ENCODE data around the gene TDRD9. TPM values are rescaled to one million over a fixed set of nuclear protein-coding genes. Genes with fewer than 3 reads are reported as not detected.

Gene TDRD9
- total RNA-seq, 1 experiment from 2014 or later, result not detected

DNA sequence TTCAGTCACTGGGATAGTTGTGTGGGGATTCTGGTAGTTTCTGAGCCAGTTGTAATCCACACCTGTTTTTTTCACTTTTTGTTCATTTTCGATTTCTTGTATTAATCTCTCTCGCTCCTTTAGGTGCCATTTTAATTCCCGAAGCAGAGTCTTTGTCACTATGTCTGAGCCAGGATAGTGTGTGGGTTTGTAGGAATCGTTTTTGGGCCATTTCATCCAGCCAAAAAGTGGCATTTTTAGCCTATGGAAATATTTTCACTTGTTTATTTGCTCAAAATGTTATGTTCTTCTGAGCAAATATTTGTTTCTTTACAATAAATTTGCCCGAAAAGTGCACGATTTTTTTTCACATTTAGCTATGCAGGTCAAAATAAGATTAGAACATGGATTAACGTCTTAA is 13.2 kb downstream of the TDRD9 start:
- no TSS peak for BruUV-seq (replicated peaks)
- CTCF ChIA-PET, result interaction anchor here (0.6 kb wide), 1 partner anchor 136 kb away, joined by 3 read pairs; no protein-coding TSS in a partner anchor
- ATAC-seq (no peak), DNase-seq (ENCODE audit: low read depth, low spot score) (no peak)
- H3K9me3 ChIP-seq (ENCODE audit: control insufficient read depth, insufficient read depth, low read depth, low read length), result peaks cover under 1% of the 10 kb centered on the region; the same call in 1 of the 2 replicates
- H3K27ac ChIP-seq (ENCODE audit: low read length), result no peak overlapping the region
- no peaks in the 10 kb centered on the region for H3K4me1 ChIP-seq (ENCODE audit: control insufficient read depth, insufficient read depth, low read length)
- TF ChIP-seq SIN3A (IDR thresholded peaks at IDR 0.05; ENCODE audit: borderline replicate concordance, insufficient read depth, low read depth, low read length), result no peak
- no peak for TF ChIP-seq REST (IDR thresholded peaks at IDR 0.05; ENCODE audit: insufficient read depth in 1 of 2, low read depth in 2 of 2, low read length in 1 of 2)
- no peak for TF ChIP-seq CTCF (IDR thresholded peaks at IDR 0.05)
- POLR2A ChIA-PET, result no interaction called here
- peaks cover 12% of the 10 kb centered on the region for H3K27me3 ChIP-seq (ENCODE audit: control insufficient read depth, insufficient read depth, low read length)
- in situ Hi-C loops (cut with HindIII; ENCODE audit: low pct_unique_long_range_greater_than_20kb, low sequenced_read_pairs), result no loop called here
- intact Hi-C loops (cut with micrococcal nuclease; ENCODE audit: unreplicated experiment), result no loop called here
- no peaks in the 10 kb centered on the region for H3K36me3 ChIP-seq (ENCODE audit: control insufficient read depth, insufficient read depth, low read length)
- no peak overlapping the region for H3K4me3 ChIP-seq (ENCODE audit: low read depth in 2 of 2, low read length in 2 of 2)

DNA sequence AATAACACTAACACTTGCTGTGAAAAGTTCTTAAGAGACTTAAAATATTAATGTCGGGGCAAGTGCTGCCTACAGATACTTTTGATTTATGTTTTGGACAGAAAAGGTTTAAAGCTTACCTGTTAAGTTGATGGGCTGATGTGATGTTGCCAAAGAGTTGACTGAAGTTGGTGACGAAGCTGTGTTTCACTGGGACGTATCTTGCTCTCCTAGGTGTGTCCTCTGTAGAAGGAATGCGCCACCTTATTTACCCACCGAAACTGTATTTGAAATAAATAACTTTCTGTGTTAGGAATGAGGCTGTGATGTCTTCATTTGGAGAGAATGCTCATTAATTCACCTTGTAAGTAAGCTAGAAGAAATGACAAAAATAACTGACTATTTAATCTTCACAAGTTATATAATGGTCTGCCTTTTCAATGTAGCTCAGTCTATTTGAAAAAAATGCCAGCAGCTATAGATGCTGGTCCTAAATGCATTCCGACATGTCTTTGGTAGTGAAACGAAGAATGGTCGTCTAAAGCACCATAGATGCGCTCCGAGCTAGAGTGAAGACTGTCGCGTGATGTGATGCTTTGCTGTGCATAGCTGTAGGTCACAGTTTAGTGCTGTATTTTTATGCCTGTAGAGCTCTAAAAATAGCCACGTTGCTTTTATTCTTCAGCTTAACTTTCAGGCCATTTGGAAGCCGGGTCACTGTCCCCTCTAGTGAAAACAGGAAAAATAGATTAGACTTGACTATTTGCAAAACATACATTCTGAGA is 13.9 kb downstream of the TDRD9 start, which contains the start of gene RD3L:
Gene RD3L (minus strand): TSS at position 557 of the 764 bp plus-strand sequence. CDS start 834 bp downstream, outside the sequence.
- no TSS peak for BruUV-seq (replicated peaks)
- no peak for TF ChIP-seq SIN3A (IDR thresholded peaks at IDR 0.05; ENCODE audit: borderline replicate concordance, insufficient read depth, low read depth, low read length)
- TF ChIP-seq REST (IDR thresholded peaks at IDR 0.05; ENCODE audit: insufficient read depth in 1 of 2, low read depth in 2 of 2, low read length in 1 of 2), result no peak
- TF ChIP-seq TCF7L2 (IDR thresholded peaks at IDR 0.05; ENCODE audit: low read depth, low read length), result no peak
- TF ChIP-seq POLR2AphosphoS5 (IDR thresholded peaks at IDR 0.05; ENCODE audit: low read depth, low read length), result no peak
- TF ChIP-seq CTCF (IDR thresholded peaks at IDR 0.05), result no peak
- ATAC-seq (no peak), DNase-seq (ENCODE audit: low read depth, low spot score) (no peak)
- no peak within 1 kb of the TSS for H3K4me3 ChIP-seq (ENCODE audit: low read depth in 2 of 2, low read length in 2 of 2)
- ChIA-PET POLR2A (no interaction called here), CTCF (interaction anchor here (0.6 kb wide), 1 partner anchor 136 kb away, joined by 3 read pairs; no protein-coding TSS in a partner anchor)
- no peaks in the 10 kb centered on the region for H3K36me3 ChIP-seq (ENCODE audit: control insufficient read depth, insufficient read depth, low read length)
- peaks cover 12% of the 10 kb centered on the region for H3K27me3 ChIP-seq (ENCODE audit: control insufficient read depth, insufficient read depth, low read length)
- H3K9me3 ChIP-seq (ENCODE audit: control insufficient read depth, insufficient read depth, low read depth, low read length), result peaks cover 3% of the 10 kb centered on the region; the same call in 1 of the 2 replicates
- H3K4me1 ChIP-seq (ENCODE audit: control insufficient read depth, insufficient read depth, low read length), result no peaks in the 10 kb centered on the region
- H3K27ac ChIP-seq (ENCODE audit: low read length), result no peak within 1 kb of the TSS
- in situ Hi-C loops (cut with HindIII; ENCODE audit: low pct_unique_long_range_greater_than_20kb, low sequenced_read_pairs), result no loop called here
- intact Hi-C loops (cut with micrococcal nuclease; ENCODE audit: unreplicated experiment), result no loop called here

Measured in Panc1 (cell line).